GM19372 (cell line): ENCODE measurements around the gene ZNF607.
A peak's percentile ranks its signal among the peaks of the same experiment; 100 is the strongest.

Source experiments
- ATAC-seq: cut with Tn5 transposase; IDR thresholded peaks from one replicate; pipeline ENCODE4 v1.9.1; 2021; ENCODE audit warnings: mild to moderate bottlenecking, low read depth, moderate library complexity; ENCODE audit not compliant: unreplicated experiment

Gene ZNF607

GRCh38 chr19:37654629-37655300 is 64.8 kb downstream of the ZNF607 start:
- peak; percentile 35 for ATAC-seq

DNA sequence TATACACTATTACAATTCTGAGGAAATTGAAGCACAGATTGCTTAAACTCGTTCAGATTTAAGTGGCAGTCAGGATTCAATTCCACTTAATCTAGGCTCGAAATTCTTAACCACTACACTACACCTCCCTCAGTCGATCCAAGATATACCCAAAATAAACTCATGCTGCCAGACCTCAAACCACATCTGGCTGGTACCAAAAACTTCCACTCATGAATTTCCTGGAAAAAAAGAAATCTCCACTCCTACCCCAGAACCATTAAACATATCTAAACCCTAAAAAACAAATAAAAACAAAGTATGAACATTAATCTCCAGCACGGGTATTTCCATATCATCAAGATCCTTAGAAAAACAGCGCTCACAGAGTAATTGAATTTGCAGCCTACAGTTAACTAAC is 65.4 kb downstream of the ZNF607 start:
- no peak for ATAC-seq
